Measurements from ENCODE around the gene HNRNPA1L2.
"Not testable (repeated sequence)": the region's sequence is repeated elsewhere in the genome, so short reads cannot be mapped to it uniquely, and the experiment has no call there.

GRCh38 chr13:52593812-52594211 is 48.4 kb upstream of the HNRNPA1L2 start:
- not testable (repeated sequence) for TF ChIP-seq POLR2AphosphoS5, CTCF, POLR2A, EP300 (IDR thresholded peaks at IDR 0.05)
